ENCODE data around the gene SLC9A4.

SLC9A4 gene

GRCh38 chr2:102461188-102461587, 11.8 kb upstream of the SLC9A4 start:
- no peak for TF ChIP-seq CTCF (IDR thresholded peaks at IDR 0.05; ENCODE audit: low read depth, low read length)
- Histone ChIP-seq H3K36me3 (no peaks in the 10 kb centered on the region), H3K27me3 (no peaks in the 10 kb centered on the region), H3K4me3 (ENCODE audit: low read depth, low read length) (no peak overlapping the region), H3K4me1 (no peaks in the 10 kb centered on the region), H3K9me3 (no peaks in the 10 kb centered on the region)
- DNase-seq = no peak

GRCh38 chr2:102463160-102463559, 9.9 kb upstream of the SLC9A4 start:
- Histone ChIP-seq H3K9me3 (no peaks in the 10 kb centered on the region), H3K27me3 (no peaks in the 10 kb centered on the region), H3K36me3 (no peaks in the 10 kb centered on the region), H3K4me1 (no peaks in the 10 kb centered on the region), H3K4me3 (ENCODE audit: low read depth, low read length) (no peak overlapping the region)
- no peak for TF ChIP-seq CTCF (IDR thresholded peaks at IDR 0.05; ENCODE audit: low read depth, low read length)
- DNase-seq = no peak

- Histone ChIP-seq H3K9me3 (no peaks in the 10 kb centered on the region), H3K4me3 (ENCODE audit: low read depth, low read length) (no peak overlapping the region), H3K36me3 (no peaks in the 10 kb centered on the region), H3K4me1 (no peaks in the 10 kb centered on the region), H3K27me3 (no peaks in the 10 kb centered on the region)
- no peak for TF ChIP-seq CTCF (IDR thresholded peaks at IDR 0.05; ENCODE audit: low read depth, low read length)
- DNase-seq = no peak
Measured at GRCh38 chr2:102470168-102470567, 2.9 kb upstream of the SLC9A4 start.

- no peak for DNase-seq
- TF ChIP-seq CTCF (IDR thresholded peaks at IDR 0.05; ENCODE audit: low read depth, low read length) = no peak
- H3K9me3 ChIP-seq = no peaks in the 10 kb centered on the region
- no peak overlapping the region for H3K4me3 ChIP-seq (ENCODE audit: low read depth, low read length)
- no peaks in the 10 kb centered on the region for H3K36me3 ChIP-seq
- no peaks in the 10 kb centered on the region for H3K27me3 ChIP-seq
- H3K4me1 ChIP-seq = no peaks in the 10 kb centered on the region
Measured at GRCh38 chr2:102473631-102474030, 605 bp downstream of the SLC9A4 start.

- no peaks in the 10 kb centered on the region for H3K4me1 ChIP-seq
- TF ChIP-seq CTCF (IDR thresholded peaks at IDR 0.05; ENCODE audit: low read depth, low read length) = no peak
- H3K36me3 ChIP-seq = no peaks in the 10 kb centered on the region
- DNase-seq = no peak
- H3K4me3 ChIP-seq (ENCODE audit: low read depth, low read length) = no peak overlapping the region
- no peaks in the 10 kb centered on the region for H3K9me3 ChIP-seq
- no peaks in the 10 kb centered on the region for H3K27me3 ChIP-seq
Measured at GRCh38 chr2:102474785-102475184, 1.8 kb downstream of the SLC9A4 start.

GRCh38 chr2:102478686-102479470, 5.9 kb downstream of the SLC9A4 start:
- H3K27me3 ChIP-seq = no peaks in the 10 kb centered on the region
- no peak for TF ChIP-seq CTCF (IDR thresholded peaks at IDR 0.05; ENCODE audit: low read depth, low read length)
- H3K4me1 ChIP-seq = no peaks in the 10 kb centered on the region
- no peak overlapping the region for H3K4me3 ChIP-seq (ENCODE audit: low read depth, low read length)
- no peaks in the 10 kb centered on the region for H3K36me3 ChIP-seq
- DNase-seq = no peak
- H3K9me3 ChIP-seq = no peaks in the 10 kb centered on the region
